Left hindlimb (tissue), 1 donor: ENCODE results near the gene TRIM44.
"Not testable (repeated sequence)": the region's sequence is repeated elsewhere in the genome, so short reads cannot be mapped to it uniquely, and the experiment has no call there.

Experiments
- DNase-seq: peaks from one replicate; pipeline ENCODE4 v3.0.0-alpha.2; 2018

Gene TRIM44

GRCh38 chr11:35721651-35722282 lies 59.2 kb downstream of the TRIM44 start:
- DNase-seq, result no peak

DNA sequence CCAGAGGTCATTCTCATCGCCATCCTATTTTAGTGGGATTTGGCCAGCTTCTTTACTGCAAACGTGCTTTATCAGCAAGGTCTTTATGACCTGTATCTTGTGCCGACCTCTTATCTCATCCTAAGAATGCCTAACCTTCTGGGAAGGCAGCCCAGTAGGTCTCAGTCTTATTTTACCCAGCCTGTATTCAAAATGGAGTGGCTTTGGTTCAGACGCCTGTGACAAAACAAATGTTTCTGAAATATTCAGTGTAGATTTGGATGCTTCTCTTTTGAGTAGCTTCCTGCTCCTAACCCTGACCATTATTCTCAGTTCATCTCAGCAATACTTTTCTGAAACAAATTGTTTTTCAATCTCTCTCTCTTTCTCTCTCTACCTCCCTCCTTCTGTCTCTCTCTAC lies 60.1 kb downstream of the TRIM44 start:
- no peak for DNase-seq

DNA sequence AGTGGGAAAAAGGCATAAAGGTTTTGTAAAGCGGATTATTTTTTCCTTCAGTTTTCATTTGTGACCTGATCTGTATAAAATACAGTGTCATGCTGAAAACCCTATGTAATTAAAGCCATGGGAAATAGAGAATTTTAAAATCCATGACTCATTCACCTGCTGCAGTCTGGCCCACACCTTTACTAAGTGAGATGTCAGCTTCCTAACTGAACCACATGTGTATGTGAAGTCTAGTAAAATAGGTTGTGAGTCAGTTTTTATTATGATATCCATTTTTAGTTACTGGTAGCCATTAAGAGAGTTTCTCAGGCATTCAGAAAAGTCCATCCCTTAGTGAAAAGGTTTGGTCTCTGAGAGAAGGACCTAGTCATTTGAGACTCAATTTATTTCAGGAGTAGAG lies 60.9 kb downstream of the TRIM44 start:
- DNase-seq, result no peak

DNA sequence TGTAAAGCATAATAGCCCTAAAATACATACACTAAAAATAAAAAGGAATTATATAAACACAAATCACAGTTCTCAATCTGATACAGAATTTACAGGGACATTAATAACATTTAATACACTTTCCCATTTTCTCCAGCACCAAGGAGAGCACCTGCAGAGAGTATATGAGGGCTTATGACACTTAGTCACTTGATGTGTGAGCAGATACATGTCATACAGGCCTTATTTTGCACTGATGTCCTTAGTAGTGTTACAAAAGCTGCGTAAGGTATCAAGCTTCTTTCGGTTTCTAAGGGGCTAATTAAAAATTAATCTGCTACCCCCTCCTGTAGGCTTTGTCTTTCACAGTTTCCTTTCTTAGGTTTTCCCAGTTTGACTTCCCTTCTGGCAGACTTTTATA lies 61.3 kb downstream of the TRIM44 start:
- no peak for DNase-seq

DNA sequence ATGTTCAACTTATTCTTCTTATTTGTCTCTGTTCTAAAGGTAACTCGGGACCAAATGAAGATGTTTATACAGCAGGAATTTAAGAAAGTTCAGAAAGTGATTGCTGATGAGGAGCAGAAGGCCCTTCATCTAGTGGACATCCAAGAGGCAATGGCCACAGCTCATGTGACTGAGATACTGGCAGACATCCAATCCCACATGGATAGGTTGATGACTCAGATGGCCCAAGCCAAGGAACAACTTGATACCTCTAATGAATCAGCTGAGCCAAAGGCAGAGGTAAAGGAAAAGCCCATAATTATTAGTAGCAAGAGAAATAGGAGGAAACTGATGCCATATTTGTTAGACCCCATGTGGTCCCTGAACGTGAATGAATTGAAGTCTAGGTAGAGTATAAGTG lies 63.3 kb downstream of the TRIM44 start:
- no peak for DNase-seq

DNA sequence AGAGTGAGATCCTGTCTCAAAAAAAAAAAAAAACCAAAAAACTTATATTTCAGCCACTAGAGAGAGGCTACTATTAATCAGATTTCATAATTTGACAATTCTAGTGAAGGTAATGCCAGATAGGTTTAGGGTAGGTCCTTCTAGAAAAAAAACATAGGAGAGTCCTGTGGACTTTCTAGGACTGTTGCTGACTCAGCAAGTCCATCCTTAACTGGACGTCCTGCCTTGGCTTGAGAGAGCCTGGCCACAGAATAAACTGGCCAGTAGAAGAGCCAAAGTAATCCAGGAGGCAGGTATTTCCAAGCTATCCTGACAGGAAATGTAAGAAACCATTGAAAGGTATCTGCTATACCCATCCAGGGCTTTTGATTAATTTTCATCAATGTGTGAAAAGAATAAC lies 64.6 kb downstream of the TRIM44 start:
- no peak for DNase-seq

DNA sequence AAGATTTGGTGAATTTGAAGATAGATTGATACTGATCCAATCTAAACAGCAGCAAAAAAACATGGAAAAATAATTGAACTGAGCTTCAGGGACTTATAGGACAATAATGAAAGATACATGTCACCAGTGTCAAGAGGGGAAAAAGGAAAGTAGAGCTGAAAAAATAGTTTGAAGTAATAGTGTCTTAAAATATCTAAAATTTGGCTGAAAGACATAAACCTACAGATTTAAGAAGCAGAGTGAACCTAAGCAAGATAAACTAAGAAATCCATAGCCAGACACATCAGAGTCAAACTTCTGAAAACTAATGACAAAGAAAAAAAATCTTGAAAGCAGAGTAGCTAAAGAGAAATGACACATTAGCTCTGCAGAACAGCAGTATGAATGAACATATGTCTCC lies 67.7 kb downstream of the TRIM44 start:
- no peak for DNase-seq

- no peak for DNase-seq
Measured at GRCh38 chr11:35734669-35735410, 72.3 kb downstream of the TRIM44 start.

DNA sequence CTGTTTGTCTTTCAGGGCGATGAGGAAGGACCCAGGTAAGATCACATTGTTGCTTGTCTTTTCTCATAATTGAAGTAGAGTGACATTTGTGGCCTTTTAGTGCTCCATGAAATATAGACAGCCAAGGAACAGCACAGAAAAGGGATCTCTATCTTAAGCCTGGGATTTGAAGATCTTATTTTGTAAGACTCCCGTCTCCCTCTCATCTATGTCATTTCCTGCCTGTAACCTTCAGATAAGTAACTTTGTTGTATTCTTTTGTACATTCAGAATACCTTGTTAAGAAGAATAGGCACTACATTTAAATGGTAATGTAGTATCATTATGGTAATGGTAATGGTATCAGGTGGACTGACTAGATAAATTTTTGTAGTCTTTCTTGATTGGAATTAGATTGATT lies 72.8 kb downstream of the TRIM44 start:
- no peak for DNase-seq

DNA sequence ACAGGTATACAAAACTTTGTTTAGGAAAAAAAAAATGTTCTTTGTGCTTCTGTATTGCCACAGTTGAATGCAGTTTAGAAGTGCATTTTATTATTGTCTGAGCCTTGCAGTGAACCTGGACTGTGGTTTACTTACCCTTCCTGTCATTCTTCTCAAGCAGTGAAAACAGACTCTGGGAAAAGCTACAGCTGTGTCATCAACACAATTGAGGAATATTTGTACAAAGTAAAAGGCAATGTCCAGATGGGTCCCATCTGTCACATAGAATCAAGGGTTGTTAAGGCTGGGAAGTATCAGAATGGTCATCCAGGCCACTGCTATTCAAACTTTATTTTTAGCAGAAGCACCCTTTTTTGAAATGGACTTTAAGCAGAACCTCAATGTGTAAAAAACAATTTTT lies 73.3 kb downstream of the TRIM44 start:
- DNase-seq, result no peak

GRCh38 chr11:35736952-35737351 lies 74.4 kb downstream of the TRIM44 start:
- DNase-seq, result no peak

DNA sequence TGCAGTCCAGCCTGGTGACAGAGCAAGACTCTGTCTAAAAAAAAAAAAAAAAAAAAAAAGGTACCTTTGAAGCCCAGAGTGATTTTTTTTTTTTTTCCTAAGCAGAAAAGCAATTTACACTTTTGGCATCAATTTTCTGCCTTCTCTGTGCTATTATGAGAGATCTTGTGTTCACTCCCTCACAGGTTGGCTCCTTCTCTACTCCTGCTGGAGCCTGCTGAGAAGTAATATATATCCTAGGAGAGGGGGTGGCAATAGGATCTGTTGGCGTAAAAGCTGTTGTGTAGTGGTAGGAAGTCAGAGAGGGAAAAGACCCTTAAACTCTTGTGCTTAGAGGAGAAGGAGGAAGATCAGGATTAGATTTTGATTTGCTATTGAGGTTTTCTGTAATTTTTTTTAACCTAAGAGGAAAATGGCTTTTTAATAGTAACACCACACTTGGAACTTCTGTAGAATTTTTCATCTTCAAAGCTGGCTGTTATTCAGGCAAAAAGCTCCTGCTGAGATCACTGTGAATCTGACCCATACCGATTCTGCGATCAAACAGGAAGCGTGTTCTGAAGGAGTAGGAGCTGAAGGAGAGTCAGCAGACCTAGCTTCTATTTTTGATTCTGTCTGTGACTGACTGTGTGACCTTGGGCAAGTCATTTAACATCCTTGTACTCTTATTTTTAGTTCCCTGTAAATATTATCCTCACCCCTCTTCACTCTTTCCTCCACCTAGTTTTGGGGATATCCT lies 77.7 kb downstream of the TRIM44 start:
- DNase-seq, result no peak

DNA sequence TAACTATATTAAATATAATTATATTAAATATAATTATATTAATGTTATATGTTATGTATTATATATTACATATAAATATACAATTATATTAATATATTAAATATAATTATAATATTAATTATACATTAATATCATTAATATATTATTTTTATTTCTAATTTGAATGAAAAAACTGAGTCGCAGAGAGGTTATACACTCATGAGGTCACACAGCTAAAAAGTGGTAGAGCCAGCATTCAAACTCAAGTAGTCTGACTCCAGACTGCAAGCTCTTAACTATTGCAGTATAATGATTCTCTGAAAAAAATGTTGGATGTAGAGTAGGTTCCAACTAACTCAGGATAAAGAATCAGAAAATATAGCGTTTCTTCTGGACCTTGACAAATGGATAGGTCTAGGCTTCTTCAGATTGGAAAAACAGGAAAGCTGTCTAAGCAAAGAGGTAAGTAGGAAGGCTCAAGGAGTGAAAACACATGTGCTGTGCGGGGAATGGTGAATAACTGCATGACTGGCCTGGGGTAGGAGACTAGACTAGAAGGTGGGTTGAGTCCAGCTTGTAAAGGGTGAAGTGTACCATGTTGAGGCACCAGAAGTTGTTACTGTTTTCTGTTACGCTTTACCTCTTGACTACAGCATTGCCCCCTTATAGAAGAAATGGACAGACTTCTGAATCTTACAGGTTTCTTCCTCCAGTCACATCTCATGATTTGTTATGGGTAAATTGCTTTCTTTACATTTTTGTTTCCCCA lies 80.3 kb downstream of the TRIM44 start:
- DNase-seq, result no peak

GRCh38 chr11:35746356-35747153 lies 84.0 kb downstream of the TRIM44 start:
- no peak for DNase-seq

- no peak for DNase-seq
Measured at GRCh38 chr11:35747668-35748067, 85.1 kb downstream of the TRIM44 start.

GRCh38 chr11:35748644-35749043 lies 86.1 kb downstream of the TRIM44 start:
- no peak for DNase-seq

GRCh38 chr11:35750315-35750714 lies 87.7 kb downstream of the TRIM44 start:
- DNase-seq, result no peak

- no peak for DNase-seq
Measured at GRCh38 chr11:35750981-35751663, 88.5 kb downstream of the TRIM44 start.

DNA sequence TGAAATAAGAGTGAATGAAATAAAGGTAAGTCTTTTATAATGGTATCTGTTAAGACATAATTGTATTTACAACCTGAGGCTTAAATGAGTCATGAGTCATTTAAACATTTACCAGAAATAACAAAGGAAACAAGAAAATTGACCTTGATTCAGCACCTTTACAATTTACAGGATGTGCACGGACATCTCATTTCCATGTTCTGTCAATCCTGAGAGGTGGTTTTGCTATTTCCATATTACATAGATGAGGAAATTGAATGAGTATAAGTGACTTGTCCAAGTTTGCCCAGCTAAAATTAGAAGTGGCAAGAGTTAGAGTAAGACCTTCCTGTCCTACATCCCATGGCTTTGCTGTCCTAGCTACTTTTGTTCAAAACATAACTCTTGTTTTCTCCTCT lies 89.1 kb downstream of the TRIM44 start:
- no peak for DNase-seq

DNA sequence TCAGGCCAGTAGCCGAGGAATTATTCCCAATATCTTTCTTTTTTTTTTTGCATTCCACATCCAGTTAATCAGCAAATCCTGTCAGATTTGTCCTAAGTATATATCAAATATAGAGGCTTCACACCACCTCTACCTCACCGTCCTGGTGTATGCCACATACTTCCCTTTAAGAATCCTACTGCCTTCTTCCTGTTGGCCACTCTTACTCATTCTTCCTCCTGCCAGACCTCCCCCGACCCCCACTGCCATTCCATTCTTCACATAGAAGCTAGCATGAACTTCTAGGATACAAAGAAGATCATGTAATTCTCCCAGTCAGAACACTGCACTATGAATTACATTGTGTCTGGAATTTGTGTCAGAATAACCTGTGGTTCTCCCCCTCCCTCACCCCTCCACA lies 89.5 kb downstream of the TRIM44 start:
- no peak for DNase-seq

DNA sequence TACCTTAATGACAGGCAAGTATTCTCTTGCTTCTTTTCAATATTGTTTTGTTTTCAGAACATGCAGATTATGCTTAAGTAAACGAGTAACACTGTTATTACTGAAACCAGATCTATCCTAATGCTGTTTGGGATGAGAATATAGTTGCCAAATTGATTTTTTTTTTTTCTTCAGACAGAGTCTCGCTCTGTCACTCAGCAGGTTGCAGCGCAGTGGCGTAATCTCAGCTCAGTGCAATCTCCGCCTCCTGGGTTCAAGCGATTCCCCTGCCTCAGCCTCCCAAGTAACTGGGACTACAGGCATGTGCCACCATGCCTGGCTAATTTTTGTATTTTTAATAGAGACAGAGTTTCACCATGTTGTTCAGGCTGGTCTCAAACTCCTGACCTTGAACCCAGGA lies 91.0 kb downstream of the TRIM44 start:
- DNase-seq, result not testable (repeated sequence)

DNA sequence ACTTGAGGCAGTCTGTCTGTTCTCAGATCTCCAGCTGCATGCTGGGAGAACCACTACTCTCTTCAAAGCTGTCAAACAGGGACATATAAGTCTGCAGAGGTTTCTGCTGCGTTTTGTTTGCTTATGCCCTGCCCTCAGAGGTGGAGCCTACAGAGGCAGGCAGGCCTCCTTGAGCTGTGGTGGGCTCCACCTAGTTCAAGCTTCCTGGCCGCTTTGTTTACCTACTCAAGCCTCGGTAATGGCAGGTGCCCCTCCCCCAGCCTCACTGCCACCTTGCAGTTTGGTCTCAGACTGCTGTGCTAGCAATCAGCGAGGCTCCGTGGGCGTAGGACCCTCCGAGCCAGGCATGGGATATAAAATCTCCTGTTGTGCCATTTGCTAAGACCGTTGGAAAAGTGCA lies 97.4 kb downstream of the TRIM44 start:
- DNase-seq, result not testable (repeated sequence)
